IPS-18c (cell line): ENCODE results near the gene PPP1R14C.
"Not testable (repeated sequence)": the region's sequence is repeated elsewhere in the genome, so short reads cannot be mapped to it uniquely, and the experiment has no call there.

Experiments used
- H3K4me3 ChIP-seq: 2 replicates; pipeline ENCODE4 v1.7.0; 2013; ENCODE audit warnings: low read depth, mild to moderate bottlenecking, low read length, moderate library complexity; ENCODE audit not compliant: insufficient read depth
- H3K9me3 ChIP-seq: one replicate; pipeline ENCODE4 v1.6.1; 2013; ENCODE audit warnings: mild to moderate bottlenecking, low read length, moderate library complexity; ENCODE audit not compliant: control insufficient read depth, insufficient read depth

The PPP1R14C gene

GRCh38 chr6:150227281-150227680 lies 84.4 kb downstream of the PPP1R14C start:
- Histone ChIP-seq H3K4me3 (no peak overlapping the region), H3K9me3 (no peaks in the 10 kb centered on the region)

DNA sequence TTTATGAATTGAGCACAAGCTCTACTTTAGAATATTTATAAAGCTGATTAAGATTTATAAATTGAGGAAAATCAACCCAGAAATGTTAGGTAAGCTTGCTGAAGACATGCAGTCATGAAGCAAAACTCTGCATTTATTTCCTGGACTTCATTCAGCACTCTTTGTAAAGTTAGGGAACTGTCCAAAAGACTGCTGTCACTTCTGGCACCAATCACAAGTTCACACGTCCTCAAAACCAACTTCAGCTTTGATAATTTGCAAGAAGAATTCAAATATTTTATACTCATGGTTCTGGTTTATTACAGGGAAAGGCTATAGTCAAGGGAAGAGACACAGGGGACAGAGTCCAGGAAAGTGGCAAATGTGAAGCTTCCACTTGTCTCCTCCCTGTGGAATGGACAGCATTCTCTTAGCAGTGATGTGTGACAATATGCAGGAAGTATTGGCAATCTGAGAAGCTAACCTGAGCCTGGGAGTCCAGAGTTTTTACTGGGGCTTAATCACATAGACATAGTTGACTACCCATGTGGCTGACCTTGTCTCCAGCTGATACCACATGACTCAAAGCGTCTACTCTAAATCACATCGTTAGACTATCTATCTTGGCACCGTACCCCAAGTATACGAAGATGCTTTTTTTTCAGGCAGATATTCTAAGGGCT lies 85.4 kb downstream of the PPP1R14C start:
- no peaks in the 10 kb centered on the region for H3K9me3 ChIP-seq
- no peak overlapping the region for H3K4me3 ChIP-seq

DNA sequence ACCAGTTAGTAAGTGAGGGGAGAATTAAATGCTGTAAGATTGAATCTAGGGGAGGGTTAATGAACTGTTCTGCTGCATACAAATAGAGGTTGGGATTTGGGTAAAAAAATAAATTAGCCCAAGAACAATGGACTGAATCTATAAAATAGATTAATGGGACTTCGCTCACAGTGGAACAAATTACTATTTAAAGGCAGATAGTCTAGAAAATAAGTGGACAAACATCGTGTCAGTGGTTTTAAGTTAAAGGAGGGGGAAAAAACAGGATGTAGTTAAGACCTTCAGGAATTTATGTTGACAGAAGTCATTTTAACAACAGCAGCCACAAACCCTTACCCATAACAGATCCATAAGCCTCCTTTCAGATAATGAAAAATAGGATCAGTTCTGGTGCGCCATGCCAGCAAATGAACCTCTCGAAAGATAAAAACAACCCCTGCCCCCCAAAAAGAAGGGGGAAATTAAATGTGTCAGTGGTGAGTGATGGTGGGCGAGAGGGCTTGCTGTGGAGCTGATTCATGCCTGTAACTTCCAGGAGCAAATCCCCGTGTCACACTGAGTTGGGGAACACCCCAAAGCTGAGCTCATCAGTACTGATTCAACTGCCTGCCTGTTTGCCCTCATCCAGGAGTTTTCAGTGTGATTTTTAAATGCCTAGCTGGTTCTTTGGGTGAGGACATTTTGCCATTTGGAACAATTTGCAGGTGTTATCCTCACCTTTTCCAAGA lies 86.8 kb downstream of the PPP1R14C start:
- no peaks in the 10 kb centered on the region for H3K9me3 ChIP-seq
- no peak overlapping the region for H3K4me3 ChIP-seq

- Histone ChIP-seq H3K9me3 (no peaks in the 10 kb centered on the region), H3K4me3 (no peak overlapping the region)
These were observed 87.3 kb downstream of the PPP1R14C start for GRCh38 chr6:150230164-150230561.

DNA sequence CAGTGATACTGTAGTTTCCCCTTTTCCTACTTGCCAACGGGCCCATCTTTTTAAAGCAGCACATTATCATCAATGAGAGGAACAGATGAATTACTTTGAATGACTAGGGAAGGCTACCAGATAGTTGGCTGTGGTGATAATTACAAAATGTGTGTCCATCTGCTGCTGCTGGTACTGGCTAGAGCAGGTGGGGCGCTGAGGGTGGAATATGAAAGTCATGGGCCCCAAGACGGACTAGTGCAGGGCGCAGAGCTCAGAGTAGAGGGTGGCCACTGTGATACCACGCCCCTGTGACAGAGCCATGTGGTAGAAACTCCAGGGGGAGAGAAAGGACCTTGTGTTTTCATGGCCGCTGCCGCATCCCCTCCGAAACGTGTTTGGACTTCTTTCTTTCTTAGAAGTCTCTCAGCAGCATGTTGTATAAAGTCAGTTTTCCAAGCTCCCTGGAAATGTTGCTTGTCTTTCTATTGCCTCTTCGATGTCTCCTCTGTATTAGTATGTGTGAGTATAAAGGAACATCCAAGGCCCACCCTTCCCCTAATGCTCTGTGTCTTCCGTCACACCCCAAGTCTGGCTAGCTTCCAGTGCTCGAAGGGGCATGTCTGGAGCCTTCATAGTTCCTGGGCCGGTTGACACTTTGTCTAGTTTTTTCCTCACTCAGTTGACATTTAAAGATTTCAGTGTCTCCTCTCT lies 88.1 kb downstream of the PPP1R14C start:
- Histone ChIP-seq H3K9me3 (no peaks in the 10 kb centered on the region), H3K4me3 (no peak overlapping the region)

GRCh38 chr6:150231525-150231850 lies 88.6 kb downstream of the PPP1R14C start:
- H3K9me3 ChIP-seq = no peaks in the 10 kb centered on the region

DNA sequence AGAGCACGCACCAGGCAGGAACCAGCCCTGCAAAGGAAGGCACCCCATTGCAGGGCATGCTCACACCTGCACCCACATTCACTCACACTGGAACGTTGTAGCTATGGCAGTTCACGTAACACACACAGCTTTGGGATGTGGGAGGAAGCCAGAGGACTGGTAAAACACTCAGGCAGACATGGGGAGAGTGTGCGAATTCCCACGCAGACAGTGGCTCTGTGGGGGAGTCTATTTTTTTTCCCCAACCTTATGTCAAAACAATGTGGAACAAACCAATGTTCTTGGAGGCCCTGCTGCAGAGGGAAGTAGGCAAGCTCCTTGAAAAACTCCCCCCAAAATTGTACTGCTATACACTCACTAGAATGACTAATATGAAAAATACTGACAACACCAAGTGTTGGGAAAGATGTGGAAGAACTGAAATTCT lies 91.0 kb downstream of the PPP1R14C start:
- no peak overlapping the region for H3K4me3 ChIP-seq
- no peaks in the 10 kb centered on the region for H3K9me3 ChIP-seq

More at GRCh38 chr6:150231525-150231850, 88.6 kb downstream of the PPP1R14C start:
- no peak overlapping the region for H3K4me3 ChIP-seq

GRCh38 chr6:150235218-150235617 lies 92.4 kb downstream of the PPP1R14C start:
- H3K4me3 ChIP-seq = no peak overlapping the region
- H3K9me3 ChIP-seq = no peaks in the 10 kb centered on the region

GRCh38 chr6:150236114-150236513 lies 93.3 kb downstream of the PPP1R14C start:
- Histone ChIP-seq H3K9me3 (no peaks in the 10 kb centered on the region), H3K4me3 (no peak overlapping the region)

- Histone ChIP-seq H3K4me3 (no peak overlapping the region), H3K9me3 (no peaks in the 10 kb centered on the region)
These were observed 93.7 kb downstream of the PPP1R14C start for GRCh38 chr6:150236544-150236943.

DNA sequence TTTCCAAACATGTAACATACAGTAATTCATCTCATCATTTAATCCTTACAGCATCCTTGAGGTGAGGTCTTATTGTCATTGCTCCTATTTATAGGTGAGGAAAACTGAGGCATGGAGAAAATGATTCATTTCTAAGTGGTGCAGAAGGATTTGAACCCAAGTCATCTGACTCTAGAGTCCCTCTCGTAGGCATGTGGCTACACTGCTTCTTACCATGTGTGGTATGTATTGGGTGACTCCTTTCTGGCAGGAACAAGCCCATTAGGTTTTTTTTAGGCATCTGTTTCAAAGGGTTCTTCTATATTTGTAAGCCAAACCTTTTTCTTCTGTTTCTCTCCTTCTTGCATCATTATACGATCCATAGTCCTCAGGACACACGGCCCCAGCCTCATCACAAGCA lies 94.8 kb downstream of the PPP1R14C start:
- no peaks in the 10 kb centered on the region for H3K9me3 ChIP-seq

GRCh38 chr6:150238336-150238741 lies 95.5 kb downstream of the PPP1R14C start:
- no peak overlapping the region for H3K4me3 ChIP-seq
- H3K9me3 ChIP-seq = no peaks in the 10 kb centered on the region

More for the DNA sequence above, 94.8 kb downstream of the PPP1R14C start:
- no peak overlapping the region for H3K4me3 ChIP-seq

- Histone ChIP-seq H3K9me3 (no peaks in the 10 kb centered on the region), H3K4me3 (no peak overlapping the region)
These were observed 96.1 kb downstream of the PPP1R14C start for GRCh38 chr6:150238846-150239407.

DNA sequence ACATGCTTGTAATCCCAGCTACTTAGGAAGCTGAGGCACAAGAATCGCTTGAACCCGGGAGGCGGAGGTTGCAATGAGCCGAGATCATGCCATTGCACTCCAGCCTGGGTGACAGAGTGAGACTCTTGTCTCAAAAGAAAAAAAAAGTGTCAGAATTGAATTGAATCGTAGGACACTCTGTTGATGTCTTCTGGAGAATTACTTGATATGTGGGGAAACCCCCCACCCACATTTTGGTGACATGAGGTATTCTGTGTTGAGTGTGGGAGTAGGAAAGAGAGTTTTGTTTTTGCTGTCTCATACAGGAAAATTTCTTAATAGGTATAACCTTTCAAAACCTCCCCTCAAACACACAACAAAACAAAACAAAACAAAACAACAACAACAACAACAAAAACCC lies 98.9 kb downstream of the PPP1R14C start:
- H3K4me3 ChIP-seq = not testable (repeated sequence)

GRCh38 chr6:150243620-150244314 lies 100.9 kb downstream of the PPP1R14C start:
- peaks cover 2% of the 10 kb centered on the region for H3K9me3 ChIP-seq

More for the DNA sequence above, 98.9 kb downstream of the PPP1R14C start:
- not testable (repeated sequence) for H3K9me3 ChIP-seq

GRCh38 chr6:150245148-150245935 lies 102.5 kb downstream of the PPP1R14C start:
- Histone ChIP-seq H3K9me3 (peaks cover 2% of the 10 kb centered on the region), H3K4me3 (no peak overlapping the region)

More at GRCh38 chr6:150243620-150244314, 100.9 kb downstream of the PPP1R14C start:
- H3K4me3 ChIP-seq = no peak overlapping the region
